Stimulated activated naive CD8-positive, alpha-beta T cell treated with anti-CD3 and anti-CD28 coated beads, Interleukin-15, Interleukin-2, amounts not matched to agents 100 U/mL and 50 U/mL, for 24 hours (primary cell): ENCODE measurements around the gene CDC42BPB.
"Not testable (repeated sequence)": the region's sequence is repeated elsewhere in the genome, so short reads cannot be mapped to it uniquely, and the experiment has no call there.

ENCODE experiments used
- ATAC-seq: fragments of 150-1000 bp; cut with Tn5 transposase; one replicate; pipeline ENCODE4 v1.10.0; 2021
- DNase-seq: peaks from one replicate; pipeline ENCODE4 v3.0.0; 2021

Gene CDC42BPB

GRCh38 chr14:103050935-103051334, 6.4 kb downstream of the CDC42BPB start:
- ATAC-seq (no peak), DNase-seq (no peak)

GRCh38 chr14:103047453-103047852, 9.9 kb downstream of the CDC42BPB start:
- ATAC-seq, DNase-seq: not testable (repeated sequence)

GRCh38 chr14:103045371-103045869, 11.9 kb downstream of the CDC42BPB start:
- no peak for ATAC-seq

DNA sequence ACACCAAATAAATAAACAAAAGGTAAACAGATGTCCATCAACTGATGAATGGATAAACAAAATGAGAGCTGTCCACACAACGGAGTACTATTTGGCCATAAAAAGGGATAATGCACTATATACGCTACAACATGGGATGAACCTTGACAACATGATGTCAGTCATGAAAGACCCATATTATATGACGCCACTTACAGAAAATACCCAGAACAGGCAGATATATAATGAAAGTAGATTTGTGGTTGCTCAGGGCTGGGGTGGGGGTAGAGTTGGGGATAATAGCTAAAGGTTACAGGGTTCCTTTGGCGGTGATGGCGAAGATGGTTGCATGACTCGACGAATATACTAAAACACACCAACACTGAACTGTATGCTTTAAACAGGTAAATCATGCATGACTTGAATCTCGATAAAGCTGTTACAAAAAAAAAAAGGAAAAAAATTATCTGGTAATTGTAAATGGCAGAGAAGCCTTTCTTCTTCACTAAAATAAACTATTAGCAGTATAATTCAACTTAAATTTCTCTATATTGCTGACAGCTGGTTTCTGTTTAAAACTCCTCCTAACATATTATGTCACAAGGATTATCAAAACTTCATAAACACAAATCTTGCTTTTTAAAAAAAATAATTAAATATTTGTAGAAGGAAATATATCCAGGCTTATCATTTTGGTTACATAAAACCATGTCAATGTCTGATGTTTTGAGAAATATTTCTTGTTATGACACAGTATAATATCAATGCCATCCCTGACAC, 13.9 kb downstream of the CDC42BPB start:
- DNase-seq (no peak), ATAC-seq (no peak)

More at GRCh38 chr14:103045371-103045869, 11.9 kb downstream of the CDC42BPB start:
- DNase-seq, result no peak

- ATAC-seq (no peak), DNase-seq (no peak)
Measured at GRCh38 chr14:103041464-103041863, 15.9 kb downstream of the CDC42BPB start.

DNA sequence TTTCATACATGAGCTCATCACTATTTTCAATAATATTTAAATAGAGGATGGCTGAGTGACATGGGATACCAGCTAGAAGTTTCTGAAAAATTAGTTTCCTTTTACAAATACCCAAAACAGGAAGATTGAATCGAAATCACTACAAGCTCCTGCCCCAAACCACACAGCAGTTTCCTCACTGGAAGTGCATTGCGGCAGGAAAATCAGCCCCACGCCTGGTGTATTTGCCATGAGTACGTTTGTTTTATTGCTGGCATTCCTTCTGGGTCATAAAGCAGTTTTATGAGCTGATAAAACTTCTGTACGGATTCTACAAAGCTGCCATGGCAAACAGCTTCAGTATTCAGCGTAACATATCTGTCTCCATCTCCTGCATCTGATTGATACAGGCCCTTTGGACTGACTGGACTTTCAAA, 23.7 kb downstream of the CDC42BPB start:
- DNase-seq, result no peak
- no peak for ATAC-seq

DNA sequence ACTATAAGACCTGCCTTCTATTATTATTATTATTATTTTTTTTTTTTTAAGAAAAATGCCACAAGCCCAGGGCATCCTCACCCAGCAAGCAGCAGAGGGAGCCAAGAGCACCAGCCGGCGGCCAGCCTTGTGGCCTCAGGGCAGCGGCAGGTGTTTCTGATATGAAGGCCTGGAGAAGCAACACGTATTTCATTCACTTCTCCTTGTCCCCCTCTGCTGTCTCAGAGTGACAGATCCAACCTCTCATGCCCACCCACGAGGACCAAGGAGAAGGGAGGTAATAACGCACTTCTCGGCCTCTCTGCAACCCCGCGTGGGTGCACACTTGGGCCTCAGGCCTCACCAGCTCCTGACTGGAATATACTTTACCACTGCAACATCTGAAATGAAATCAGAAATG, 25.4 kb downstream of the CDC42BPB start:
- no peak for DNase-seq
- no peak for ATAC-seq

DNA sequence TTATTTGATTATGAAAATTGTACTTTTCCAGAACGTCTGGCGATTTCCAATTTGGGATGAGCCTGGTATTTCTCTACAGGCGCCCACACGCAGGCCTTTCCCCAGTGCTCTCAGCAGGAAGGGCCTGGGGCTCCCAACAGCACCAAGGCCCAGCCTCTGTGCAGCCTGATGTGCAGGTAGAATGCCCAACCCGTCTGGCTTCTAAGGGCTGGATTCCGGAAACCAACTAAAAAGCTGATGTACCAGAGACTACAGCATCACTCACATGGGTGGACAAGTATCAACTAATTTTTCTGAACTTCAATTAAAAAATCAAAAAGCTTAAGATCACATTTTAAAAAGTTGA, 25.8 kb downstream of the CDC42BPB start:
- ATAC-seq (no peak), DNase-seq (no peak)

DNA sequence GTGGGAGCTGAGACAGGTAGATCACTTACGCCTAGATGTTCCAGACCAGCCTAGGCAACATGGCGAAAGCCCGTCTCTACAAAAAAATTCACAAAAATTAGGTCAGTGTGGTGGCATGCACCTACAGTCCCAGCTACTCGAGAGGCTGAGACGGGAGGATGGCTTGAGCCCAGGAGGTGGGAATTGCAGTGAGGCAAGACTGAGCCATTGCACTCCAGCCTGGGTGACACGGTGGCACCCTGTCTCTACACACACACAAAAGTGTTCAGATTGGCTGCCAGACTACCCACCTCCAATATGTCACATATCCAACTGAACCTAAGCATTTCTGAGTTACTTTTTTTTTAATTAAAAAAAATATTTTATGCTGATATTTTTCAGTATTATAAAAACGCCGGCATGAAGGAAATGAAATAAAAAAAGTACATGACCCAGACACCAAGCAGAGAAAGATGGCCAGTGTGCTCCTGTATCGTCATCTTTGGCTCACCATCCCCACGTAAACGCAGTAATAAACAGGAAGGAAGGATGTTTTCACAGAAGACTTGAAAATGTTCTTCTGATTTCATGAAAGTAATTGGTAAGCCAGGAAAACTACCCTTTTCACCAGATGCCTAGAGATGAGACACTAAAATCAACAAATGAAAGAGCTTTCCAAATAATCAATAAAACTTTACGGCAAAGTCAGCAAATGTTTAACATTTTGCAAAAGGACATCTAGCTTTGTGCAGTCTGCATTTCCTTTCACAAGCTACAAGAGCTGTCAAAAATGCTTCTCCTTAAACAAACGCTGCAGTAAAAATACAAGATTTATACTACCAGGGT, 26.4 kb downstream of the CDC42BPB start:
- ATAC-seq (no peak), DNase-seq (no peak)

DNA sequence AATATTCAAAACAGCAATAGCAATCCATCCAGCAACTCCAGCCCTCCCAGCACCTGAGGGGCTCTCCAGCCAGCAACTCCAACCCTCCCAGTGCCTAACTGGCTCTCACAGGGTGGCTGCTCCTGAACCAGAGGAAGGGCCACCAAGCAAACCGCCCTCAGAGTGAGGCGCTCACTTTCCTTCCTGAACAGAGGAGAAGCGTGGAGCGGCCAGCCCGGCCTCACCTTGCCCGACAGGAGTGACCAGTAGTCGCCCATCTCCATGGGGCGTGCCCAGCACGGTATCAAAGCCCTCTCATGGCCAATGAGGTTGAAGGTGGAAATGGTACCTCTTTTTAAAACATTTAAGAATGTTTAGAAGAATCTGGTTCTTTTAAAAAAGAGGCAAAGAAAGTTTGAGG, 27.4 kb downstream of the CDC42BPB start:
- DNase-seq, result no peak
- ATAC-seq, result no peak

DNA sequence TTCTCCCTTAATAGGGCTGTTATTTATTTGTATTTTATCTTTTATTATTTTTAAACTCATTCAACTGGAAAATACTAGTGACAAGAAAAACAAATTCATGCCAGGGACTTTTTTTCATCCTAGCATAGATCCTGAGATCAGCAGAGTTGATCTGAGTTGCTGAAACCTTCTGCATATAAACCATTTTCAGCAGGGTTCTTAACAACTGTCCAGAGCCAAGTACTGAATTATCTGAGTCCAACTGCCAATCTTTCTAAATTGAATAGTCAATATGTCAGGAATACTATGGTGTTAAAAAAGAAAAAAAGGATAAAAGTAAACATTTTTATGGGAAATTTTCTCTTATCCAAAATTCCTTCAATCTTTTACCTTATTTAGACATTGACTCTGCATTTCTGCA, 28.6 kb downstream of the CDC42BPB start:
- DNase-seq (no peak), ATAC-seq (no peak)

- no peak for ATAC-seq
- no peak for DNase-seq
Measured at GRCh38 chr14:103028161-103028767, 29.1 kb downstream of the CDC42BPB start.

DNA sequence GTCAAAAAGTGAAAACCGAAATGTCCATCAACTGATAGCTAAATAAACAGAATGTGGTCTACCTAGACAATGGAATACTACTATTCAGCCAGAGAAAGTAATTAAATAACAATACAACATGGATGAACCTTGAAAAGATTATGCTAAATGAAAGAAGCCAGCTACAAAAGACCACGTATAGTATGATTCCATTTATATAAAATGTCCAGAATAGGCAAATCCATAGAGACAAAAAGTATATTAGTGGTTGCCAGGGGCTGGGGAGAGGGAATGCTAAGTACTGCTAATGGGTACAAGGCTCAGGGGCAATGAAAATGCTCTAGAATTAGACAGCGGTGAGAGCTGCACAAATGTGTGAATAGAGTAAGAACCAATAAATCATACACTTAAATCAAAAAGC, 29.9 kb downstream of the CDC42BPB start:
- no peak for DNase-seq
- ATAC-seq, result no peak

DNA sequence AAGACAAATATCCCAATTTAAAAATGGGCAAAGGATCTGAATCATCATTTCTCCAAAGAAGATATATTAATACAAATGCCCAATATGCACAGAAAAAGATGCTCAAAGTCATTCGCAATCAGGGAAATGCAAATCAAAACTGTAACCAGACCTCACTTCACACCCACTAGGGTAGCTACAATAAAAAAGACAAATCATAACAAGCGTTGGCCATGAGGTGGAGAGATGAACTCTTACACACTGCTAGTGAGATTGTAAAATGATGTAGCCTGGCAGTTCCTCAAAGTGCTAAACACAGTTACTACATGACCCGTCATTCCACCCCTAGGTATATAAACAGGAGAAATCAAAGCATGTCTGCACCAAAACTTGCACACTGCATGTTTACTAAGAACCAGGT, 30.4 kb downstream of the CDC42BPB start:
- no peak for DNase-seq
- ATAC-seq, result no peak

- ATAC-seq, result not testable (repeated sequence)
Measured at GRCh38 chr14:103026196-103026595, 31.2 kb downstream of the CDC42BPB start.

DNA sequence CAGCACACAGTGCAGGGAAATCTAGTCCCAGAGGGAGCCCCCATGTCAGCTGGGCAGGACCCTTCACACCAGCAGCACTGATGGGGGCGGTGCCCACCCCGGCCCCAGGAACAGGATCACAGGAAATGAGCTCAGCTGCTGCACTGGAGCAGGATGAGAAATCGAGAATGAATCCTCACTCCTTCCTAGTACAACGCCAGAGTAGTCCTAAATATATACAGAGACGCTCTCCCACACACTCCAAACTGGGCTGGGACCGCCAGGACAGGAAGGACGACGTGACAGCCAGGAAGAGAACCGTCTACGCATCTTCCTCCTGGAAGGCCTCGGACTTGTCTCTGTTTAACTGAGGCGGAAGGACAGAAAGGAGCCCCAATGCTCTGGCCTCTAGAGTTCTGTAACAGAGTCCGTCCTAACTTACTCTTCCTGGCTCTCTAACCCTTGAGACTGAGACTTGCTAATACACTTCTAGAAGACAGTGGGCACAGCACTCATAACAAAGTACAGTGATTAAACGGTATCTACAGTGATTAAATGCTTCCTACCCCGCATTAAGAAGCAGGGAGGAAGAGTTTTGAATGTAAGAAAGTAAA, 33.4 kb downstream of the CDC42BPB start:
- ATAC-seq (no peak), DNase-seq (no peak)

More at GRCh38 chr14:103026196-103026595, 31.2 kb downstream of the CDC42BPB start:
- not testable (repeated sequence) for DNase-seq

DNA sequence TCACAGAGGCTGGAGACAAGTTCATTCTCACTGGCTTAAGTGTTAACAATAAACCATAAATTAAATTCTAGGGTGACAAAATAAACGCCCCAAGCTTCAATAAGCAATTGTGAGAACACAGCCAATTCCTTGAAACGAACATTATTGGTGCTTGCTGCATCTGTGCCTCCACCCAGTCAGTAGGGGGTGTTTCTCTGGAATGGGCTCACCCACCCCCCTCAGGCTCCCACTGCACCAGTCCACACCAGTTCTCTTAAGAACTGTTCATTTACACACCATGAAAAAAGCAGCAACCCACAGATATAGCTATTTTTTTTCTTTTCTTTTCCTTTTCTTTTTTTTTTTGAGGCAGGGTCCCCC, 34.7 kb downstream of the CDC42BPB start:
- DNase-seq, result no peak
- ATAC-seq, result no peak

- no peak for DNase-seq
- ATAC-seq, result no peak
Measured at GRCh38 chr14:103022002-103022684, 35.2 kb downstream of the CDC42BPB start.

GRCh38 chr14:103021684-103022001, 35.7 kb downstream of the CDC42BPB start:
- no peak for DNase-seq

GRCh38 chr14:103020271-103021170, 36.8 kb downstream of the CDC42BPB start:
- ATAC-seq (no peak), DNase-seq (no peak)

More at GRCh38 chr14:103021684-103022001, 35.7 kb downstream of the CDC42BPB start:
- ATAC-seq, result no peak

DNA sequence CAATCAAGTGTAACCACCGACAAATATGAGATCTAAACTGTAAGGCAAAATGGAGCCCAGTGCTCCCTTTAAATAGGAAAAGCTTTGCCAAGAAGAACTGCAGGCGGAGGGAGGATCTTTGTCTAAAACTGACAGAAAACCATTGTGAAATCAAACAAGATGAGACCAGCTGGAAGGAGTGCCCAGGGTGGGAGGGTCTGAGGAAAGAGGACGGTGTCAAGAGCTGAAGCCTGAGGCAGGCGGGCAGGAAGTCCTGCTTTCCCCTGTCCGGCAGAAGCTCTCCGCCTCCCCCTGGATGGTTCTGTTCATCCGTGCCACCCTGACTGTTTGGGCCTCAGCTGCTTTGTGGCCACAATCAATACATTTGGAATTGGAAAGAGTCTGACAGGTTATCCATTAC, 37.5 kb downstream of the CDC42BPB start:
- ATAC-seq (no peak), DNase-seq (no peak)
